ENCODE measurements around the gene KLHL14.

Gene KLHL14

GRCh38 chr18:32777049-32777448 lies 4.2 kb upstream of the KLHL14 start:
- Histone ChIP-seq H3K4me2 (ENCODE audit: low read length) (no peak overlapping the region), H3K36me3 (ENCODE audit: control insufficient read depth, insufficient read depth, low read length) (no peaks in the 10 kb centered on the region), H3K27me3 (ENCODE audit: control insufficient read depth, insufficient read depth, low read length) (no peaks in the 10 kb centered on the region), H3K79me2 (no peaks in the 10 kb centered on the region), H3K4me3 (ENCODE audit: low read depth, low read length) (no peak overlapping the region), H3K9me3 (ENCODE audit: control insufficient read depth, low read length) (no peaks in the 10 kb centered on the region), H3K9ac (no peak overlapping the region), H3K27ac (no peak overlapping the region), H3K4me1 (no peaks in the 10 kb centered on the region), H2AFZ (no peak overlapping the region)
- no peak for TF ChIP-seq CTCF (IDR thresholded peaks at IDR 0.05)

GRCh38 chr18:32776561-32776960 lies 3.7 kb upstream of the KLHL14 start:
- Histone ChIP-seq H3K36me3 (ENCODE audit: control insufficient read depth, insufficient read depth, low read length) (no peaks in the 10 kb centered on the region), H3K9me3 (ENCODE audit: control insufficient read depth, low read length) (no peaks in the 10 kb centered on the region), H3K4me2 (ENCODE audit: low read length) (no peak overlapping the region), H3K4me1 (no peaks in the 10 kb centered on the region), H2AFZ (no peak overlapping the region), H3K79me2 (no peaks in the 10 kb centered on the region), H3K27ac (no peak overlapping the region), H3K4me3 (ENCODE audit: low read depth, low read length) (no peak overlapping the region), H3K27me3 (ENCODE audit: control insufficient read depth, insufficient read depth, low read length) (no peaks in the 10 kb centered on the region), H3K9ac (no peak overlapping the region)
- no peak for TF ChIP-seq CTCF (IDR thresholded peaks at IDR 0.05)

- H3K36me3 ChIP-seq (ENCODE audit: control insufficient read depth, insufficient read depth, low read length): no peaks in the 10 kb centered on the region
- H3K9ac ChIP-seq: no peak overlapping the region
- no peak overlapping the region for H3K4me2 ChIP-seq (ENCODE audit: low read length)
- H3K9me3 ChIP-seq (ENCODE audit: control insufficient read depth, low read length): no peaks in the 10 kb centered on the region
- no peaks in the 10 kb centered on the region for H3K27me3 ChIP-seq (ENCODE audit: control insufficient read depth, insufficient read depth, low read length)
- no peak overlapping the region for H3K27ac ChIP-seq
- H3K79me2 ChIP-seq: no peaks in the 10 kb centered on the region
- H3K4me3 ChIP-seq (ENCODE audit: low read depth, low read length): no peak overlapping the region
- peak overlapping the region; percentile 14 for H2AFZ ChIP-seq
- TF ChIP-seq CTCF (IDR thresholded peaks at IDR 0.05): no peak
- peaks cover 2% of the 10 kb centered on the region for H3K4me1 ChIP-seq
These were observed 2.8 kb upstream of the KLHL14 start for GRCh38 chr18:32775628-32776027.

GRCh38 chr18:32773382-32773712 lies 524 bp upstream of the KLHL14 start:
- H3K36me3 ChIP-seq (ENCODE audit: control insufficient read depth, insufficient read depth, low read length): no peaks in the 10 kb centered on the region
- H2AFZ ChIP-seq: no peak overlapping the region
- H3K27ac ChIP-seq: no peak overlapping the region
- H3K4me1 ChIP-seq: peaks cover 12% of the 10 kb centered on the region
- H3K27me3 ChIP-seq (ENCODE audit: control insufficient read depth, insufficient read depth, low read length): no peaks in the 10 kb centered on the region
- no peak overlapping the region for H3K9ac ChIP-seq
- no peak for TF ChIP-seq CTCF (IDR thresholded peaks at IDR 0.05)
- H3K79me2 ChIP-seq: no peaks in the 10 kb centered on the region
- no peak overlapping the region for H3K4me3 ChIP-seq (ENCODE audit: low read depth, low read length)
- H3K4me2 ChIP-seq (ENCODE audit: low read length): no peak overlapping the region
- no peaks in the 10 kb centered on the region for H3K9me3 ChIP-seq (ENCODE audit: control insufficient read depth, low read length)

GRCh38 chr18:32771871-32772580 lies 797 bp downstream of the KLHL14 start:
- no peaks in the 10 kb centered on the region for H3K27me3 ChIP-seq (ENCODE audit: control insufficient read depth, insufficient read depth, low read length)
- TF ChIP-seq CTCF (IDR thresholded peaks at IDR 0.05): no peak
- H2AFZ ChIP-seq: peak overlapping the region; percentile 77
- peak overlapping the region; percentile 94 for H3K4me2 ChIP-seq (ENCODE audit: low read length)
- peak overlapping the region; percentile 45 for H3K4me3 ChIP-seq (ENCODE audit: low read depth, low read length)
- H3K27ac ChIP-seq: no peak overlapping the region
- no peaks in the 10 kb centered on the region for H3K36me3 ChIP-seq (ENCODE audit: control insufficient read depth, insufficient read depth, low read length)
- no peak overlapping the region for H3K9ac ChIP-seq
- H3K4me1 ChIP-seq: peaks cover 12% of the 10 kb centered on the region
- H3K79me2 ChIP-seq: no peaks in the 10 kb centered on the region
- H3K9me3 ChIP-seq (ENCODE audit: control insufficient read depth, low read length): no peaks in the 10 kb centered on the region

Data from parathyroid adenoma (tissue), 2 donors.